HG02840 (cell line): ENCODE data around the gene BAIAP2L1.
"Not testable (repeated sequence)": the region's sequence is repeated elsewhere in the genome, so short reads cannot be mapped to it uniquely, and the experiment has no call there.

ENCODE experiments used
- ATAC-seq: cut with Tn5 transposase; IDR thresholded peaks from one replicate; pipeline ENCODE4 v1.9.1; 2021; ENCODE audit warnings: mild to moderate bottlenecking, moderate library complexity, moderate number of reproducible peaks; ENCODE audit not compliant: unreplicated experiment, low FRiP score

BAIAP2L1 gene

GRCh38 chr7:98399890-98400541 is 874 bp downstream of the BAIAP2L1 start:
- ATAC-seq: no peak

- no peak for ATAC-seq
These were observed 1.4 kb downstream of the BAIAP2L1 start for GRCh38 chr7:98399462-98399861.

- ATAC-seq: no peak
These were observed 2.1 kb downstream of the BAIAP2L1 start for GRCh38 chr7:98398567-98399372.

- no peak for ATAC-seq
These were observed 4.1 kb downstream of the BAIAP2L1 start for GRCh38 chr7:98396768-98397167.

GRCh38 chr7:98395951-98396350 is 4.9 kb downstream of the BAIAP2L1 start:
- ATAC-seq: no peak

GRCh38 chr7:98395481-98395880 is 5.4 kb downstream of the BAIAP2L1 start:
- no peak for ATAC-seq

GRCh38 chr7:98394377-98394836 is 6.5 kb downstream of the BAIAP2L1 start:
- ATAC-seq: no peak

GRCh38 chr7:98387544-98388226 is 13.2 kb downstream of the BAIAP2L1 start:
- no peak for ATAC-seq

- no peak for ATAC-seq
These were observed 13.8 kb downstream of the BAIAP2L1 start for GRCh38 chr7:98387131-98387530.

- ATAC-seq: not testable (repeated sequence)
These were observed 15.4 kb downstream of the BAIAP2L1 start for GRCh38 chr7:98385532-98385931.

GRCh38 chr7:98378210-98378819 is 22.6 kb downstream of the BAIAP2L1 start:
- ATAC-seq: no peak

- ATAC-seq: no peak
These were observed 24.2 kb downstream of the BAIAP2L1 start for GRCh38 chr7:98376711-98377110.

GRCh38 chr7:98375664-98376063 is 25.2 kb downstream of the BAIAP2L1 start:
- no peak for ATAC-seq

- ATAC-seq: no peak
These were observed 26.6 kb downstream of the BAIAP2L1 start for GRCh38 chr7:98374285-98374680.

GRCh38 chr7:98372993-98373392 is 27.9 kb downstream of the BAIAP2L1 start:
- no peak for ATAC-seq

GRCh38 chr7:98369726-98370125 is 31.2 kb downstream of the BAIAP2L1 start:
- ATAC-seq: no peak

- ATAC-seq: no peak
These were observed 32.2 kb downstream of the BAIAP2L1 start for GRCh38 chr7:98368716-98369115.

- no peak for ATAC-seq
These were observed 34.3 kb downstream of the BAIAP2L1 start for GRCh38 chr7:98366562-98366938.

- no peak for ATAC-seq
These were observed 34.9 kb downstream of the BAIAP2L1 start for GRCh38 chr7:98365863-98366561.

- ATAC-seq: no peak
These were observed 36.7 kb downstream of the BAIAP2L1 start for GRCh38 chr7:98364220-98364619.
